IPS-NIHi7 (cell line): ENCODE data around the gene MAPK8.

Experiments
- DNase-seq: peaks from one replicate; pipeline ENCODE4 v3.0.0; 2012; ENCODE audit warnings: mixed read lengths; ENCODE audit errors: extremely low spot score

Gene MAPK8

GRCh38 chr10:48463318-48464003 lies 157.0 kb downstream of the MAPK8 start:
- peak; percentile 51 for DNase-seq

GRCh38 chr10:48464121-48464870 lies 157.8 kb downstream of the MAPK8 start:
- no peak for DNase-seq

GRCh38 chr10:48464871-48465736 lies 158.6 kb downstream of the MAPK8 start:
- DNase-seq: no peak

DNA sequence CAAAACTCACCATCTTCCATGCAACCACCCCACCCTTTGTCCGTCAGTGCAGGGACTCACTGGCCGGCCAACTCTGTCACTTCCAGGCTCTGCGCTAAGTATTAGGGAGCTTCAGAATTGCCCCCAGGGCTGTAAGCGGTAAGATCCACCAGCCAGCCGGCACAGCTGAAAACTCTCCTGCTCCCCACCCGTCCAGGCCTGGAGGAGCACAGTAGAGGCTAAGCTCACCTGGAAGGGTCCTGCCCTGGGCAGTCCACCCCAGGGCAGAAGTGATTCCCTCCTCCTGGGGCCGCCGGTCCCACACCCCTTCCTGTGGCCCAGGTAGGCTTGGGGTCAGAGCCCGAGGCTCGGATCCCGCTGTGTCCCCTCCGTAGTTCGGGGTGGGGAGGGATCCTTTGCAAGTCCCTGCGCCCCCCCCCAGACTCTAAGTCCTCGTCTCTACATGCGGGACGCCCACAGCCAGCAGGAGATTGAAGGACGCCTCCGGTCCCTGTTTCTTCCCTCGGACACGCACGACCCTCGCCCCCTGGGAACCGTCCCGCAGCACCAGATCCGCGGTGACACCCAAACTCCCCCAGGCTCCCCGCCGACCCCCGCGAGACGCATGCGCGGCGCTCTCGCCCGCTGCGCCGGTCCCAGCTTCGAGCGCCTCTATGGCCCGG lies 159.5 kb downstream of the MAPK8 start:
- DNase-seq: peak; percentile 37

GRCh38 chr10:48466611-48467240 lies 160.2 kb downstream of the MAPK8 start:
- peak; percentile 48 for DNase-seq

GRCh38 chr10:48467669-48468068 lies 161.2 kb downstream of the MAPK8 start:
- DNase-seq: no peak

GRCh38 chr10:48468130-48468790 lies 161.8 kb downstream of the MAPK8 start:
- DNase-seq: no peak

DNA sequence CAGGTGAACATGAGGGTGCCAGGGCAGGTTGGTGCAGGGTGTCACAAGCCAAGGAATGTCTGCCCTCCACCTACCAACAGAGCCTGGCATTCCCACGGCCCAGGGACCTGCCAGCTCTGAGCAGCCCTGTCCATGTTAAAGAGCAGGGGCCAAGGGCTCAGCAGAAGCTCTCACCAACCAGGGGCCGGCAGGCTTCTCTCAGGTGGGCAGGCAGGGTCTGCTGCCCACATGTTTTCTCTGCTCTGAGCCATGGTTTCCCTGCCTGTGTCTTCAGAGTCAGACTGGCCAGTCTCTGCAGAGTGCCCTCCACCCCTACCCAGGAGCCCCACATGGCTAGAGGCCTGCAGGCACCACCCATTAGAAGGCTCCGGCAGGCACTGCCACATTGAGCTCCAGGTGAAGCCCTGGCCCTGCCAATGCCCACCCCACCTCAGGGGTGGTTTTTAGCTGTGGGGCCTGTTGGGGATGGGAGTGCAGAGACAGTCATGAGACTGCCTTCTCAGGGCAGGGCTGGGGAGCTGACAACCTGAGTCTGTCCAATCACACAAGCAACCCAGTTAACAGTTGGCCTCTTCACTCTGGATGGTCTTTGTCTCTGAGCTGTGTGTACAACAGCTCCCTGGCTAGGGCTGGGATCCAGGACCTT lies 162.5 kb downstream of the MAPK8 start:
- DNase-seq: no peak

GRCh38 chr10:48469516-48470020 lies 163.1 kb downstream of the MAPK8 start:
- no peak for DNase-seq

DNA sequence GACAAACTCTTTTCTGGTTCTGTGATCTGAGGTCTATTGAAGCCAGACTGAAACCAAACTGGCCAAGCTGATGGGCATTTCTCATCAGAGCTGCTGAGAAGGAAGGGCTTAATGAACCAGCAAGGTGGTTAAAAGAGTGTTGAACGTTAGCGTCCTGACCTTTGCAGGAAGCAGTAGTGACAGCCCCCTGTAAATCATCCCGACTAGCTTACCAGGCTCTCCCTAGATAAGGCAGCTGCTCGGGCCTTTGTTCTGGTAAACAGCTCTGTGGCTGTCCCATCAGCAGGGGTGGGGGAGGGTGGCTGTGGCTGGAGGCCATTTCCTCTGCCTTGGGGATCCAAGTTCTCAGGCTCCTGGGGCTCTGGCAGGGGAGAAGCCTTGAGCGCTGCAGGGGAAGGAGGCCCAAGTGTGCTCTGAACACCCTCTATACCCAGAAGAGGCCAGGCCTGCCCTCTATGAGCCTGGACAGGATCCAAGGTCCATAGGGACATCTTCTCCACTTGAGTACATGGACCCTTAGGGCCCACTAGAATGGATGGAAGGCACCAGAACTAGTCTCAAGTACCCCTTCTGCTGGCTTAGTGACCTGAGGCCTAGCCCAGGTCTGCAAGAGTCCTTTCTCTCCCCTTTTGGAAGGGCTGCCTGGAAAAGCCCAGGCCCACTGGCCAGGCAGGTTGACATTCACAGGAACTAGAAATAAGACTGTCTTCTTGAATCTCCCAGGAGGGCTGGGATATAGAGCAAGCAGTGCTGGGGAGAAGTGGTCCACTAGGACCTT lies 163.8 kb downstream of the MAPK8 start:
- peak; percentile 60 for DNase-seq

DNA sequence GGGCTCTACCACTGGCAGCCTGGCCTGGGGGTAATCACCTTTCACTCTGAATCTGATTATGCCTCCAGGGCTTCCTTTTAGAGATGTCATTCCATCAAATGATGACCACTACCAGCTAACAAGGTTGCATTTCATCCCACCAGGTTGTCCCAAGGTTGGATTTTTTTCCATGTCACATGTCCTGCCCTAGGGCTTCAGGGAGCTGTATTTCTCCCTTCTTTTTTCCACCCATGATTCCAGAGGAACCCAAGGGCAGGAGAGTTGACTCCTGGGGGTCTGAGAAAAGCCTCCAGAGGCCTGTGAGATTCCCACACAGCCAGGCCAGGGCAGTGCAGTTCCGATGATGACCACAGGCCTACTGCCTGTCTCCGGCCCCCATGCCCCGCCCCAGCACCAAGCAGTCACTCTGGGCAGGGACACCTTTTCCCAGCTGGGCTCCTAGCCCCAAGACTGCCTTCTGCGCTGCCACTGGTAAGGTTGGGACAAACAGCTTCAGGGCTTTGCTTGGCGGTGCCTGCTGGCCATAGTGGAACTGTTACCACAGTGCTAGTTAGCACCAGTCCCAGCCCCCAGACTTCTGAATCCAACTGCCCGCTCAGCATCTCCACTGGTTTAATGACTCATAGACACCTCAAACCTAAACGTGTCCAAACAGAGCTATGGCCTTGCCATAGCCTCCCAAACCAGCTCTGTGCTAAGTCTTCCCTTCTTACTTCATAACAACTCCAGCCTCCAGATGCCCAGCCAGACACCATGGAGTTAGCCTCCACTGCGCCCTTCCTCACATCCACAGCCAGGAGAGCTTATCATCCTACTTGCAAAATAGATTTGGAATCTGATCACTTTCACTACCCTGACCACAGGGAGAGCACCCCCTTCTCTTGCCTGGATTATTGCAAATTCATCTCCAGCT lies 164.7 kb downstream of the MAPK8 start:
- DNase-seq: no peak

- no peak for DNase-seq
These were observed 166.1 kb downstream of the MAPK8 start for GRCh38 chr10:48472501-48473069.

- no peak for DNase-seq
These were observed 167.2 kb downstream of the MAPK8 start for GRCh38 chr10:48473704-48474103.

- no peak for DNase-seq
These were observed 168.4 kb downstream of the MAPK8 start for GRCh38 chr10:48474765-48475365.

DNA sequence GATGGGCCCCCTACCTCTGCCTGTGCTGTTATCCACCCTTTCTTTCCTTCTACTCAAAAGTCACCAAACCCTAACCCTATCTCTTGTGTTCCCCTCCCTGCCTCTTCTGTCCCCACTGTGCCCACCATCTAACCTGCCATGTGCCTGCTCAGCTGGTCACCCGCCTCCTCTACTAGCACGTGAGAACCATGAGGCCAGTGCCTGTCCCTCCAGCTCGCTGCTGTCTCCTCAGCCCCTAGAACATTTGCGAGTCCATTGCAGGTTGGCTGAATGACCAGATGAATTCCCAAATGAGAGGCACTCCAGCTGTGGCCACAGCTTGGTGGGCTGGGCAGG lies 169.4 kb downstream of the MAPK8 start:
- DNase-seq: no peak

GRCh38 chr10:48476279-48476982 lies 170.0 kb downstream of the MAPK8 start:
- DNase-seq: no peak

DNA sequence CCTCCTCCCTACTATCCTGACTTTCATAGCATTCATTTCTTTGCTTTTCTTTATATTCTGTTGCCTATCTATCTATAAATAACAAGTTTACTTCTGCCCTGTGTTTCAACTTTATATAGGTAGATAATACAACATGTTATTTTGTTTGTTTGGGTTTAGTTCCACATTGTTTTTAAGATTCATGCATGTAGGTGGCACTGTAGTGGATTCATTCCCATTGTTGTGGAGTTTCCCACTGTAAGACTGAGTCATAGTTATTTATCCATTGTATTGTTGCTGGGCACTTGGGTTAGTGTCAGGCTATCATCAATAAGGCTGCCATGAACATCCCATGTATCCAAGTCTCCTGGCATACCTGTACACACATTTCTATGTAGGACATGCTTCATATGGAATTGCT lies 170.7 kb downstream of the MAPK8 start:
- DNase-seq: no peak
